Measurements from ENCODE around the gene VAV1.
"Not testable (repeated sequence)": the region's sequence is repeated elsewhere in the genome, so short reads cannot be mapped to it uniquely, and the experiment has no call there.

VAV1 gene

GRCh38 chr19:6818246-6818645 is 45.7 kb downstream of the VAV1 start:
- DNase-seq (ENCODE audit: low read depth in 2 of 2), result no peak

- DNase-seq (ENCODE audit: low read depth in 2 of 2), result no peak
These were observed 46.8 kb downstream of the VAV1 start for GRCh38 chr19:6819323-6819722.

- no peak for DNase-seq (ENCODE audit: low read depth in 2 of 2)
These were observed 47.7 kb downstream of the VAV1 start for GRCh38 chr19:6820237-6820636.

DNA sequence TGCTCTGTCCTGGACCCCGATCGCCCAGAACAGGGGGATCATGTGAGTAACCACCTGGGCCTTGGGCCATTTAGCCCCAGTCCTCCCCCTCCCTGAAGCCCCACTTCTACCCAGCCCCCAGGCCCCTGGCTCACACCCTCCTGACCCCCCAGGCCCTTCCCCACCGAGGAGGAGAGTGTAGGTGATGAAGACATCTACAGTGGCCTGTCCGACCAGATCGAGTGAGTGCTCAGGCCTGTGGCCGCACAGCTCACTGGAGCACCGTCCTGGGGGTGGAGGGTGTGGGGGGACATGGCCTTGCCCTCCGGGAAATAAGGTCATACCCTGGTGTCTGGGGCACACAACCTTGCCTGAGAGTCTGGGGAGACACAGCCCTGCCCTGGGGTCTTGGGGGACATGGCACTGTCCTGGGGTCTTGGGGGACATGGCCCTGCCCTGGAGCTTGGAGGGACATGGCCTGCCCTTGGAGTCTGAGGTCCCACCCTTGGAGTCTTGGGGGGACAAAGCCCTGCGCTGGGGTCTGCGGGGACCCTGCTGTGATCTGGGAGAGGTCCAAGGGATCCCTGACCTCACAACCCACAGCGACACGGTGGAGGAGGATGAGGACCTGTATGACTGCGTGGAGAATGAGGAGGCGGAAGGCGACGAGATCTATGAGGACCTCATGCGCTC is 49.3 kb downstream of the VAV1 start:
- DNase-seq (ENCODE audit: low read depth in 2 of 2), result no peak

GRCh38 chr19:6822311-6822670 is 49.8 kb downstream of the VAV1 start:
- no peak for DNase-seq (ENCODE audit: low read depth in 2 of 2)

DNA sequence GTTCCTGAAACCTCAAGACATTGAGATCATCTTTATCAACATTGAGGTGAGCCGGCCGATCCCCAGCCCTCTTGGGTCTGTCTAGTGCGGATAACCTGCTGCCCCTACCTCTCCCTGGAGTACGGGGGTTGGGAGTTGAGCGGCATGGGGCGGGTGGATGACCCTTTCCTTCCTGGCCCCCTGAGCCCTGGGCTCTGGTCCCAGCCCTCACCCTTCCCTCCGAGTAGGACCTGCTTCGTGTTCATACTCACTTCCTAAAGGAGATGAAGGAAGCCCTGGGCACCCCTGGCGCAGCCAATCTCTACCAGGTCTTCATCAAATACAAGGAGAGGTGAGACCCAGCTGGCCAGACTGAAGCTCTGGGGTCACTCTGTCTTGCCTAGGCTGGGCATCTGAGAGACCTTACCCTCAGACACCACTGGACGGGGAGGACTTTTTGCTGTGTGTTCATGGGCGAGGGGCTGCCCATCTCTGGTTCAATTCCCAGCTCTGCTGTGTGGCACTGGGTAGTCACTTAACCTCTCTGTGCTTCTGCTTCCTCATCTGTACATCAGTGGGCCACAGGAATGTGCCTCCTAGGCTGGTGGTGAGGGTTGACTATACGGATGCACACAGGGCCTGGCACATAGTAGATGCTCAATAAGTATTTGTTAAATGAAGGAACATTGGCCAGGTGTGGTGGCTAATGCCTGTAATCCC is 52.7 kb downstream of the VAV1 start:
- DNase-seq (ENCODE audit: low read depth in 2 of 2), result no peak

GRCh38 chr19:6826281-6826920 is 53.9 kb downstream of the VAV1 start:
- DNase-seq (ENCODE audit: low read depth in 2 of 2), result no peak

DNA sequence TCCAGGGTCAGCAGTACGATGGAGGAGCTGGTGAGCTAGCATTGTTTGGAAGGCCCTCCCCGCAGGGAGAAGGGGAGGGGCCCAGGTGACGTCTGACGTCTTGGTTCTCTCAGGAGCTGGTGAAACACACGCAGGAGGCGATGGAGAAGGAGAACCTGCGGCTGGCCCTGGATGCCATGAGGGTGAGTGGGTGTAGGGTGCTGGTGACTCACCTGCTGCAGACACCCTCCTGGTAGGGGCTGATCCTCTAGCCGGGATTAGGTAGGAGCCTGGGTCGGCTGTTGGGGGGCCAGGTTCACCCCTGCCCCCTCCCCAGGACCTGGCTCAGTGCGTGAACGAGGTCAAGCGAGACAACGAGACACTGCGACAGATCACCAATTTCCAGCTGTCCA is 55.8 kb downstream of the VAV1 start:
- no peak for DNase-seq (ENCODE audit: low read depth in 2 of 2)

DNA sequence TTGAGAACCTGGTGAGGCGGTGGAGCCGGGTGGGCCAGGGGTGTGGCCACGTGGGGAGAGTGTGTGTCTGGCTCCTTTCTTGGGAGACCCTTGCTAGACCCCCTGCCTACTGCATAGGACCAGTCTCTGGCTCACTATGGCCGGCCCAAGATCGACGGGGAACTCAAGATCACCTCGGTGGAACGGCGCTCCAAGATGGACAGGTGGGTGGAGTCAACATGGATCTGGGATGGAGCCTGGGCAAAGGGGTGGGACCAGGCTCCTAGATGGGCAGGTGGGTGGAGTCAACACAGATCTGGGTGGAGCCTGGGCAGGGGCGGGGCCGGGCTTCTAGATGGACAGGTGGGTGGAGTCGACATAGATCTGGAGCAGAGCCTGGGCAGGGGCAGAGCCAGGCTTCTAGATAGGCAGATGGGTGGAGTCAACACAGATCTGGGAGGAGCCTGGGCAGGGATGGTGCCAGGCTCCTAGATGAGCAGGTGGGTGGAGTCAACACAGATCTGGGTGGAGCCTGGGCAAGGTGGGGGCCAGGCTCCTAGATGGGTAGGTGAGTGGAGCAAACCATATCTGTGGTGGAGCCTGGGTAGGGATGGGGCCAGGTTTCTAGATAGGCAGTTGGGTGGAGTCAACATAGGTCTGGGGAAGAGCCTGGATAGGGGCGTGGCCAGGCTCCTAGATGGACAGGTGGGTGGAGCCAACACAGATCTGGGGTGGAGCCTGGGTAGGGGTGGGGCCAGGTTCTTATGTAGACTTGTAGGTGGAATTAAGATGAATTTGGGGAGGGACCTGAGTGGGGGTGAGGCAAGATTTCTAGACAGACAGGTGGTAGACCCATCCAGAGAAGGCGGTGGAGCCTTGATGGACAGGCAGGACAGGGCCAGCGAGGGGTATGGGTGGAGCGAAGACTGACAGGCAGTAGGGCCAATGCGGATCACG is 56.5 kb downstream of the VAV1 start:
- DNase-seq (ENCODE audit: low read depth in 2 of 2), result peak; percentile 27 to 42

GRCh38 chr19:6829829-6830228 is 57.3 kb downstream of the VAV1 start:
- not testable (repeated sequence) for DNase-seq (ENCODE audit: low read depth in 2 of 2)

DNA sequence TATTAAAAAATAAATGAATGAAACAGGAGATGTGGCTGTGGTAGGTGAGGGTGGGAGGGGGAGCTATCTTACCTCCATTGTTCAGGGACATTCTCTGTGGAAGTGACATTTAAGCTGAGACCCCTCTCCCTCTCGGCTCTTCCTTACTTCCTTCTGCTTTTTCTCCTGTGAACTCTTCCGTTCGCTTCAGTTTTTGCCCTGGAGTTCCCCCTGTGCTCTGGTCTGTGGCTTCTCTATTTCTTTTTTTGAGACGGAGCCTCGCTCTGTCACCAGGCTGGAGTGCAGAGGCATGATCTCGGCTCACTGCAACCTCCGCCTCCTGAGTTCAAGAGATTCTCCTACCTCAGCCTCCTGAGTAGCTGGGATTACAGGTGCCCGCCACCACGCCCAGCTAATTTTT is 58.6 kb downstream of the VAV1 start:
- not testable (repeated sequence) for DNase-seq (ENCODE audit: low read depth in 2 of 2)

GRCh38 chr19:6832412-6832811 is 59.9 kb downstream of the VAV1 start:
- DNase-seq (ENCODE audit: low read depth in 2 of 2), result no peak

DNA sequence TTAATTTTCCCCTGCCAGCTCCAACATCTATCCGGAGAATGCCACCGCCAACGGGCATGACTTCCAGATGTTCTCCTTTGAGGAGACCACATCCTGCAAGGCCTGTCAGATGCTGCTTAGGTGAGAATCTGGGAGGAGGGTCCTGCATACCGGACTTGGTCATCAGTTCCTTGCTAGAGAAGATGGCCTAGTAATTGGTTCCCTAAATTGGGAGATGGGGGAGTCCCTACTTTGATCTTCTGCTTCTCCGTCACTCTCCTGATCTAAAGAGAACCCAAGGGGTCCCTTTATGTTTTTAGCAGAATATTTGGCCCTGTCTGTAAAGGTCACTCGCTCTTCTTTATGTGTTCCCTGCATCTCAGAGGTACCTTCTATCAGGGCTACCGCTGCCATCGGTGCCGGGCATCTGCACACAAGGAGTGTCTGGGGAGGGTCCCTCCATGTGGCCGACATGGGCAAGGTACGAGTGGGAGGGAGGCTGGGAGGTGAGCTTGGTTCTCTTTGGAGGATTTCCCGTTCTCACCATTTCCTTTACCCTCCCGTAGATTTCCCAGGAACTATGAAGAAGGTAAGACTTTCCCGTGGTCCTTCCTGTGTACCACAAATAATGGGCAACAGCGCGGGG is 60.8 kb downstream of the VAV1 start:
- no peak for DNase-seq (ENCODE audit: low read depth in 2 of 2)

DNA sequence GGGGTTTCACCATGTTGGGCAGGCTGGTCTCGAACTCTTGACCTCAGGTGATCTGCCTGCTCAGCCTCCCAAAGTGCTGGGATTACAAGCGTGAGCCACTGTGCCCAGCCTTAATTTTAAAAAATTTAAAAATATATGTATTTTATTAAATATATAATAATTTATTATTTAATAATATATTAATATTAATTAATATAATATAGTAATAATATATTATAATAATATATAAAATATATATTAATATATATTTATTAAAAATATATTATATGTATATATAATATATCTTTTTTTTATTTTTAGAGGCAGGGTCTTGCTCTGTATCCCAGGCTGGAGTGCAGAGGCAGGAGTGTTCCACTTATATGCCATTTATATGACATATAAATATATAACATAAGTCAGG is 61.9 kb downstream of the VAV1 start:
- DNase-seq (ENCODE audit: low read depth in 2 of 2), result no peak

DNA sequence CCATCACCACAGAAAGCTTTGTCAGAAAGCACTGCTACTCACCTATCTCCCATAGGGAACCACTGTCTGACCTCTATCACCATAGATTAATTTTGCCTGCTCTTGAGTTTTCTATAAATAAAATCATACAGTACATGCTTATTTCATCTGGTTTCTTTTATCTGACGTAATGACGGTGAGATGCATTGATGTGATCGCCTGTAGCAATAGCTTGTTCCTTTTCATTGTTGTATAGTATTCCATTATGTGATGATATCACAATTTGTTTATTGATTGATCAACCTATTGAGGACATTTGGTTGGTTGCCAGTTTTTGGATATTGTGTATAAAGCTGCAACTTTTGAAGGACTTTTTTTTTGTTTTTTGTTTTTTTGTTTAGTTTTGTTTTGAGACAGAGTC is 63.0 kb downstream of the VAV1 start:
- no peak for DNase-seq (ENCODE audit: low read depth in 2 of 2)

- no peak for DNase-seq (ENCODE audit: low read depth in 2 of 2)
These were observed 65.0 kb downstream of the VAV1 start for GRCh38 chr19:6837525-6837924.

- no peak for DNase-seq (ENCODE audit: low read depth in 2 of 2)
These were observed 65.7 kb downstream of the VAV1 start for GRCh38 chr19:6838062-6838655.

DNA sequence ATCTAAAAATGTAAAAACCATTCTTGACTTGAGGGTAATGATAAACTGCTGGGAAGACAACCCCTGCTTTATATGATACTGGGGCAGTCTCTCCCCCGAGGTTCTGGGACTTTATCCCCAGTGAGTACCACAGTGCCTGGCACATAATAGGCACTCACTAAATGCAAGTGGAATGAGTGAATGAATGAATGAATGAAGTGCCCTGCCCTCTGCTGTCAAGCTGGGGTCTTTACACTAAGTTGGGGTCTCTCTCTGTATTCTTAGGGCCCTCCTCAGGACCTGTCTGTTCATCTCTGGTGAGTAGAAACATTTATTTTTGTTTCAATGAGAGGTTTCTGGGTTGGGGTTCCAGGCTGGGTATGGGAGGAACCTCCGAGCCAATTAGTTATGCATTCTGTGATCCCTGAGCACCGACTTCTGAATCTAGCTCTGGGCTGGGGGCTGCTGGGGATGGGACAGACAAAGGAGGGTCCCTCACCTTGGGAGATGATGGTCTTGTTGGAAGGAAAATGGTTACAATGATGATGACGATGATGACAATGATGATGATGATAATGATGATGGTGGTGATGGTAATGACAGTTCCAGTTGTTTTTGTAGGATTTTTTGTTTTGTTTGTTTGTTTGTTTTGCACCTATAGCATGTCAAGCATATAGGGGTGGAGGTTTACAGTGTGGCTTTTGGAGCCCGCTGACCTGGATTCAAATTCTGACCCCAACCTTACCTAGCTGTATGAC is 70.5 kb downstream of the VAV1 start:
- DNase-seq (ENCODE audit: low read depth in 2 of 2), result no peak

DNA sequence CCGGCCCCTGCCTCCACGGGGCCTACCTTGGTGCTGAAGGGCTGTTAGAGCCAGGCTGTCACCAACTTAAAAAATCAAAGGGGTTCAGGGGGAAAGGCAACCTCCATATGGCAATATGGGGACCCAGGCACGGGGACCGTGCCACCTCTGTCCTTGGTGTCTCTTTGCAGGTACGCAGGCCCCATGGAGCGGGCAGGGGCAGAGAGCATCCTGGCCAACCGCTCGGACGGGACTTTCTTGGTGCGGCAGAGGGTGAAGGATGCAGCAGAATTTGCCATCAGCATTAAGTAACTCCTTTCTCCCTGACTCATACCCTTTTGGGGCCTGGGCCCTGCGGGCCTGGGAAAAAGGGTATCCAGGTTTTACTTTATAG is 75.3 kb downstream of the VAV1 start:
- DNase-seq (ENCODE audit: low read depth in 2 of 2), result no peak

DNA sequence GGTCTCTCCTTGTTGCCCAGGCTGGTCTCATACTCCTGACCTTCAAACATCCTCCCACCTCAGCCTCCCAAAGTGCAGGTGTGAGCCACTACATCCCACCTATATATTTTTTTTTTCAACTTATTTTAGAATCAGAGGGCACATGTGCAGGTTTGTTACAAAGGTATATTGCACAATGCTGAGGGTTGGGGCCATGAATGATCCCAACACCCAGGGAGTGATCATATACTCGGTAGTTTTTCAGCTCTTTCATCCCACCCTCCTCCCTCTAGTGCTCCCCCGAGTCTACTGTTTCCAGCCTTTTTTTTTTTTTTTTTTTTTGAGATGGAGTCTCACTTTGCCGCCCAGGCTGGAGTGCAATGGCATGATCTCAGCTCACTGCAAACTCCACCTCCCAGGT is 76.5 kb downstream of the VAV1 start:
- no peak for DNase-seq (ENCODE audit: low read depth in 2 of 2)

DNA sequence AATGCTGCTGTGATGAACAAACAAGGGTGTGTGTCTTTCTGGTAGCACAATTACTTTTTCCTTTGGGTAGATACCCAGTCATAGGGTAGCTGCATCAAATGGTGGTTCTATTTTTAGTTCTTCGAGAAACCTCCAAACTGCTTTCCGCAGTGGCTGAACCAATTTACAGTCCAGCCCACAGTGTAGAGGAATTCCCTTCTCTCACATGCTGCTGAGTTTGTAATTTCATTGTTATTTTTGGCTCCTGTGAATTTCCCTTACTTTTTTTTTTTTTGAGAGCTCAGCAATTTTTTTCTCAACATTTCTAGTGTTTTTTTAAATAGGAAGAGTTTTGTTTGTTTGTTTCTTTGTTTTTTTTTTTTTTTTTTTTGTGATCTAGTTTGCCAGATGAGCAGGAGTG is 77.4 kb downstream of the VAV1 start:
- DNase-seq (ENCODE audit: low read depth in 2 of 2), result no peak
